Measurements from ENCODE around the gene CDH23. TPM values are rescaled to one million over a fixed set of nuclear protein-coding genes. Genes with fewer than 3 reads are reported as not detected.

The CDH23 gene
- total RNA-seq, 4 donors from 2014 or later = 14.4 to 29.6 (median 19.7) TPM

GRCh38 chr10:71538608-71539260, 142.0 kb downstream of the CDH23 start:
- Histone ChIP-seq H3K27me3 (no peaks in the 10 kb centered on the region), H3K27ac (replicated peaks in 1 of 4) (no peak overlapping the region), H3K4me1 (no peaks in the 10 kb centered on the region), H3K36me3 (no peaks in the 10 kb centered on the region), H3K9me3 (no peaks in the 10 kb centered on the region), H3K4me3 (no peak overlapping the region)
- 91% methylated on average over 6 of the region's 9 CpGs for WGBS
- intact Hi-C loops (cut with DNase I) = no loop called here
- no peak for DNase-seq (ENCODE audit: extremely low spot score)
- TF ChIP-seq POLR2A (IDR thresholded peaks at IDR 0.05; ENCODE audit: low read depth) (no peak), EP300 (IDR thresholded peaks at IDR 0.05) (no peak), POLR2AphosphoS5 (IDR thresholded peaks at IDR 0.05) (no peak), CTCF (IDR thresholded peaks at IDR 0.05) (no peak)

- TF ChIP-seq CTCF (IDR thresholded peaks at IDR 0.05) (no peak), POLR2AphosphoS5 (IDR thresholded peaks at IDR 0.05) (no peak), EP300 (IDR thresholded peaks at IDR 0.05) (no peak), POLR2A (IDR thresholded peaks at IDR 0.05; ENCODE audit: low read depth) (no peak)
- intact Hi-C loops (cut with DNase I) = no loop called here
- no peak overlapping the region for H3K4me3 ChIP-seq
- no peaks in the 10 kb centered on the region for H3K9me3 ChIP-seq
- H3K36me3 ChIP-seq = no peaks in the 10 kb centered on the region
- no peaks in the 10 kb centered on the region for H3K27me3 ChIP-seq
- DNase-seq (ENCODE audit: extremely low spot score) = no peak
- WGBS = 91% methylated on average over 3 of the region's 3 CpGs
- H3K27ac ChIP-seq (replicated peaks in 1 of 4) = no peak overlapping the region
- H3K4me1 ChIP-seq = no peaks in the 10 kb centered on the region
Observed at GRCh38 chr10:71539442-71540118, 142.9 kb downstream of the CDH23 start.

GRCh38 chr10:71542478-71542877, 145.8 kb downstream of the CDH23 start:
- 100% methylated on average over 4 of the region's 7 CpGs for WGBS
- TF ChIP-seq POLR2AphosphoS5 (IDR thresholded peaks at IDR 0.05) (no peak), CTCF (IDR thresholded peaks at IDR 0.05) (no peak), POLR2A (IDR thresholded peaks at IDR 0.05; ENCODE audit: low read depth) (no peak), EP300 (IDR thresholded peaks at IDR 0.05) (no peak)
- no peak for DNase-seq (ENCODE audit: extremely low spot score)
- Histone ChIP-seq H3K4me1 (peaks cover 1 to 4% (median 3%) of the 10 kb centered on the region in 4 donors), H3K27ac (replicated peaks in 1 of 4) (no peak overlapping the region), H3K36me3 (no peaks in the 10 kb centered on the region), H3K27me3 (no peaks in the 10 kb centered on the region), H3K4me3 (no peak overlapping the region), H3K9me3 (no peaks in the 10 kb centered on the region)
- intact Hi-C loops (cut with DNase I) = no loop called here

- H3K9me3 ChIP-seq = no peaks in the 10 kb centered on the region
- intact Hi-C loops (cut with DNase I) = no loop called here
- no peaks in the 10 kb centered on the region for H3K36me3 ChIP-seq
- WGBS = 55% methylated on average over 3 of the region's 3 CpGs
- TF ChIP-seq POLR2A (IDR thresholded peaks at IDR 0.05; ENCODE audit: low read depth) = no peak
- TF ChIP-seq CTCF (IDR thresholded peaks at IDR 0.05) = no peak
- TF ChIP-seq EP300 (IDR thresholded peaks at IDR 0.05) = no peak
- no peak for TF ChIP-seq POLR2AphosphoS5 (IDR thresholded peaks at IDR 0.05)
- no peak overlapping the region for H3K27ac ChIP-seq (replicated peaks in 1 of 4)
- no peak for DNase-seq (ENCODE audit: extremely low spot score)
- H3K4me1 ChIP-seq = peaks cover 11 to 13% (median 11%) of the 10 kb centered on the region in 4 donors
- H3K4me3 ChIP-seq = no peak overlapping the region
- H3K27me3 ChIP-seq = no peaks in the 10 kb centered on the region
Observed at GRCh38 chr10:71543608-71544170, 147.0 kb downstream of the CDH23 start.
